AG09309 (cell line): ENCODE measurements around the gene TPX2.

Source experiments
- DNase-seq: peaks from one replicate; pipeline ENCODE4 v3.0.0-alpha.2; 2010; ENCODE audit warnings: low read depth
- H3K4me3 ChIP-seq: 2 replicates; pipeline ENCODE4 v1.5.1; 2011; ENCODE audit warnings: mild to moderate bottlenecking, low read depth, low read length, moderate library complexity; ENCODE audit not compliant: control insufficient read depth
- CTCF ChIP-seq: IDR thresholded peaks from 2 replicates; pipeline ENCODE4 v1.5.1; 2011; ENCODE audit warnings: mild to moderate bottlenecking, low read depth, low read length, inconsistent platforms; ENCODE audit not compliant: insufficient read depth, control insufficient read depth; ENCODE audit errors: missing control alignments

Gene TPX2

GRCh38 chr20:31835554-31835953 is 96.5 kb downstream of the TPX2 start:
- no peak overlapping the region for H3K4me3 ChIP-seq
- TF ChIP-seq CTCF = no peak
- DNase-seq = no peak

GRCh38 chr20:31835977-31836852 is 97.1 kb downstream of the TPX2 start:
- TF ChIP-seq CTCF = no peak
- no peak overlapping the region for H3K4me3 ChIP-seq
- DNase-seq = peak; percentile 51

- no peak overlapping the region for H3K4me3 ChIP-seq
- no peak for TF ChIP-seq CTCF
- DNase-seq = no peak
Observed at GRCh38 chr20:31836853-31837608, 97.9 kb downstream of the TPX2 start.

- H3K4me3 ChIP-seq = no peak overlapping the region
Observed at GRCh38 chr20:31837896-31838397, 98.9 kb downstream of the TPX2 start.

GRCh38 chr20:31838646-31839292 is 99.7 kb downstream of the TPX2 start:
- no peak overlapping the region for H3K4me3 ChIP-seq
- TF ChIP-seq CTCF = no peak

More at GRCh38 chr20:31837896-31838397, 98.9 kb downstream of the TPX2 start:
- DNase-seq = no peak
- no peak for TF ChIP-seq CTCF

GRCh38 chr20:31839782-31840487 is 100.8 kb downstream of the TPX2 start:
- no peak for TF ChIP-seq CTCF
- DNase-seq = no peak
- H3K4me3 ChIP-seq = no peak overlapping the region

More at GRCh38 chr20:31838646-31839292, 99.7 kb downstream of the TPX2 start:
- no peak for DNase-seq
